NCI-H128 (cell line): ENCODE results near the gene NUP93.
"Not testable (repeated sequence)": the region's sequence is repeated elsewhere in the genome, so short reads cannot be mapped to it uniquely, and the experiment has no call there.

Experiments
- DNase-seq: peaks from one replicate; lab custom pipeline; 2025; ENCODE audit not compliant: unreplicated experiment; lab: John Stamatoyannopoulos, UW

NUP93 gene

DNA sequence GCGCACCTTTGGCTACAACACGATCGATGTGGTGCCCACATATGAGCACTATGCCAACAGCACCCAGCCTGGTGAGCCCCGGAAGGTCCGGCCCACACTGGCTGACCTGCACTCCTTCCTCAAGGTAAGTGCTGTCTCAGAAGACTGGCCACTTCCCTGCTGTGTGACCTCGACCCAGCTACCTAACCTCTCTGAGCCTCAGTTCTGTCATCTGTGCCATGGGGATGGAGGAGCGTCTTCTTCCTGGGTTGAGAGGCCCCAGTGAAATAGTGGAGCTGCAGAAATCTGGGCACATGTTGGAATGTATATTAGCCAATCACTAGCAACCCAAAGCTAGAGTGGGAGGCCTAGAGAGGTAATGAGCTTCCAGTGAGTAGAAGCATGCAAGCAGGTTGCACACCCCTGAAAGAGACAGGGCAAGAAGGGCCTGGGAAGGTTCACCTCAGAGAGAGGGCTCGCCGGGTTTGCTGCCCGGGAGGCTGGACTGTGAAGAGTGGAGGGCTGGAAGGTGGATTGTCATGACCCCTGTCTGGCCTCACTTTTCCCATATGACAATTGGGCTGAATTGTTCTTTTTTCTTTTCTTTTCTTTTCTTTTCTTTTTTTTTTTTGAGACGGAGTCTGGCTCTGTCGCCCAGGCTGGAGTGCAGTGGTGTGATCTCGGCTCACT, 135.6 kb downstream of the NUP93 start:
- DNase-seq = no peak

DNA sequence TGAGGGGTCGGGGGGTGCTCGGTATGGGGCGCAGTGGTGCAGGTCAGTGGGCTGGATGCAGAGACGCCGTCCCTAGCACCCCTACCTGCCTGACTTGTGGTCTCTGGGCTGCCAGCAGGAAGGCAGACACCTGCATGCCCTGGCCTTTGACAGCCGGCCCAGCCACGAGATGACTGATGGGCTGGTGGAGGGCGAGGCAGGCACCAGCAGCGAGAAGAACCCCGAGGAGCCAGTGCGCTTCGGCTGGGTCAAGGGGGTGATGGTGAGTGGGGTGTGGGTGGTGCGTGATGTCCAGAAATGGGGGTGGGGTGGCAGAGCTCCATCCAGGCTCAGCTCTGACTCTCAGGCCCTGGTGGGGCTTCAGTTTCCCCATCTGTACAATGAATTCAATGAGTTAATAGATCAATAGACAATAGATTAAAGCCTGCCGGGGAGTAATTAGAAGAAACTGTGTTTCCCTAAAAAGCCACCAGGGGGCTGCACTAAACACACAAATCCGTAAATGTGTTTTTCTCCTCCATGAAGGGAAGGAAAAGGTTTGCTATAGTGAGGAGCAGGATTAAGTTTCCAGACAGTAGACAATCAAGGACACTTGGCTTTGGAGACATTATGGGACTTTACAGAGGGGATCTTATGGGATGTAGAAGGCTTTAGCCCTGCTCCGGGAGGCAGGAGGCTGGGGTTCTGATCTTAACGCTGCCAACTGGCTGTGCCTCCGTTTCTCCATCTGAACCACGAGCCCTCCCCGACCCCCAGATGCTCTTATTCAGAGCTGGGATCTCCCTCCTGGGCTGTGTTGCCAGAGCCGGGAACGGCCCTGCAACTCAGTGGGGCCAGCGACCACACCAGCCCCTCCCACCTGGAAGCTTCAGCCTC, 137.3 kb downstream of the NUP93 start:
- DNase-seq = peak; percentile 5

DNA sequence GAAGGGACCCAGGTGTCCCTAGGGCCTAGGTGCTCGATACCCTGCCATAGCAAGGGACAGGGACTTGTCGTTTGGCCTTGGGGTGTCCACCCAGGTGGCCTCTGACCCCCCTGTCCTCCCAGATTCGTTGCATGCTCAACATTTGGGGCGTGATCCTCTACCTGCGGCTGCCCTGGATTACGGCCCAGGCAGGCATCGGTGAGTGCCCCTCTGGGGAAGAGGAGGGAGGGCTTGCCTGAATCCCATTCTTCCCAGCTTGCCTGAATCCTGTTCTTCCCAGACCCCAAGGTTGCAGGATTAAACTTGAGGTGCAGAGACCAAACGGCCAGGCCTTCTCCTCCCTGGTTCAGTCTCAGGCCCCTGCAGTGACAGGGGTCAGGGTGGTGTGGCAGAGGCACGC, 138.2 kb downstream of the NUP93 start:
- DNase-seq = no peak

GRCh38 chr16:56868766-56869165, 138.8 kb downstream of the NUP93 start:
- not testable (repeated sequence) for DNase-seq

DNA sequence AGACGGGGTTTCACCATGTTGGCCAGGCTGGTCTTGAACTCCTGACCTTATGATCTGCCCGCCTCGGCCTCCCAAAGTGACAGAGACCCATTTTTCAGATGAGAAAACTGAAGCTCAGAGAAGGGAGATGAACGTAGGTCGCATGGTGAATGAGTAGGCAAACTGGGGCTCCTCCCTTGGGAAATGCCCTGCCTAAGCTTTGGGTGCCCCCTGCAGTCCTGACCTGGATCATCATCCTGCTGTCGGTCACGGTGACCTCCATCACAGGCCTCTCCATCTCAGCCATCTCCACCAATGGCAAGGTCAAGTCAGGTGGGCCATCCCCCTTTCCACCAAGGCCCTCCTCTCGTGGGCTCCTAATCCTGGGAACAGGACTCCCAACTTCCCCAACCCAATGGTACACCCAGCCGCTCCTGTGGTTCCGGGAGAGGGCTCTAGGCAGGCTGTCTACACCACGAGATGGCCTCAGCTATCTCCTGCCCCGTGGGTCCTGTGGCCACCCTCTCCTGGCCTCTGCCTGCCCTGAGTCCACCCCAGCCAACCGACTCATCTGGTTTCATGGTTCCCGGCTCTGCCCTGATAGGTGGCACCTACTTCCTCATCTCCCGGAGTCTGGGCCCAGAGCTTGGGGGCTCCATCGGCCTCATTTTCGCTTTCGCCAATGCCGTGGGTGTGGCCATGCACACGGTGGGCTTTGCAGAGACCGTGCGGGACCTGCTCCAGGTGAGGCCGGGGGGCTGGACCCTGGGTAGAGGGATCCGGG, 139.8 kb downstream of the NUP93 start:
- no peak for DNase-seq

- DNase-seq = no peak
Observed at GRCh38 chr16:56870276-56870888, 140.5 kb downstream of the NUP93 start.

- DNase-seq = no peak
Observed at GRCh38 chr16:56871172-56871593, 141.3 kb downstream of the NUP93 start.

- no peak for DNase-seq
Observed at GRCh38 chr16:56872863-56873391, 143.0 kb downstream of the NUP93 start.

- no peak for DNase-seq
Observed at GRCh38 chr16:56874800-56875199, 144.9 kb downstream of the NUP93 start.

- no peak for DNase-seq
Observed at GRCh38 chr16:56876048-56876447, 146.1 kb downstream of the NUP93 start.

DNA sequence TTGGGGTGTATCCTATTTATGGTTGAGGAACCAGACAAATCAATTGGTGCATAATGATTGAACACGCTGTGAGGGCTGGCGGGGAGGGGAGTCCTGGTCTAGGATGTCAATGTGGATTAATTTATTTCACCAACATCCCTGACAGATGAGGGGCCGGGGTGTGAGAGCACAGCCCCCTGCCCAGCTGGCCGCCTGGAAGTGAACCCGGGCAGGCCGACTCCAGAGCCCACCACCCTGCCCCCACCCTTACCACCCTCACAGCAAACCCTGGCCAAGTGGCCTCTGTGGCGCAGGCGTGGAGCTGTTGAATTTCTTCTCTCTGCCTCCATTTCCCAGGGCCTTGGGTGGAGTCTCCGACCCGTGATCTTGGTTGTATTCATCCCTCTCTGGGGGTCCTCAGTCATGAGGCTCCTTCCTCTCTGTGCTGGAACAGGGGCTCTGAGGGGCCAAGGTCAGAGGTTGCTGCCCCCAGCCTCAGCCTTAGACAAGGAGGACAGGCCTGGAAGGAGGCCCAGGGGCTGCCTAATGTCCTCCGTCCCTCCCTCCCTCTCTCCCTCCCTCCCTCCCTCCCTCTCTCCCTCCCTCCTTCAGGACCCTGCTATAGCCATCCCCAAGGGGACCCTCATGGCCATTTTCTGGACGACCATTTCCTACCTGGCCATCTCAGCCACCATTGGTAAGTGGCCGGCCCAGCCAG, 147.7 kb downstream of the NUP93 start:
- no peak for DNase-seq

DNA sequence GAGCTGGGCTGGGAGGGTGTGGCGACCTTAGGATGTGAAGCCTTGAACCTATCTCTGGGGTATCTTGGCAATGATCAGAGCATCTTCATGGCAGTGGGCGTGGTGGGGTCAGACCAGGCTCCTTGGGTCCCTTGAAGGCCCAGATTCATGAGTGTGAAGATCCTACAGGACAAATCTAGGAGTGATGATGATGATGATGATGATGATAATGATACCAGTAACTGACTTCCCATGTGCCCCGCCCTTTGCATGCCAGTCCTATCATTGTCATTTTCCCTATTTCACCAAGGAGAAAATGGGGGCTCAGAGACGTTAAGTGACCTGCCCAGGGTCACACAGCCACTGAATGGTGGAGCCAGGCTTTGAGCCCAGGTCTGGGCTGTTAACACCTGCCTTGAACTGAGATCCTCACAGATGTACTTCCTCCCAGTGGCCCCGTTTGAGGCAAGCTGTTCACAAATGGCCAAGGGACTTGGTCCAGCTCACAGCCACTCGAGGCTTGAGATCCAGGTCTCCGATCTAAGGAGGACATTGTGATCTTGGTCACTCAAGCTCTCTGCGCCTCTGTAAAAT, 148.4 kb downstream of the NUP93 start:
- no peak for DNase-seq

- DNase-seq = no peak
Observed at GRCh38 chr16:56879276-56879675, 149.3 kb downstream of the NUP93 start.

GRCh38 chr16:56880176-56880575, 150.2 kb downstream of the NUP93 start:
- no peak for DNase-seq

GRCh38 chr16:56880685-56881084, 150.8 kb downstream of the NUP93 start:
- DNase-seq = no peak

DNA sequence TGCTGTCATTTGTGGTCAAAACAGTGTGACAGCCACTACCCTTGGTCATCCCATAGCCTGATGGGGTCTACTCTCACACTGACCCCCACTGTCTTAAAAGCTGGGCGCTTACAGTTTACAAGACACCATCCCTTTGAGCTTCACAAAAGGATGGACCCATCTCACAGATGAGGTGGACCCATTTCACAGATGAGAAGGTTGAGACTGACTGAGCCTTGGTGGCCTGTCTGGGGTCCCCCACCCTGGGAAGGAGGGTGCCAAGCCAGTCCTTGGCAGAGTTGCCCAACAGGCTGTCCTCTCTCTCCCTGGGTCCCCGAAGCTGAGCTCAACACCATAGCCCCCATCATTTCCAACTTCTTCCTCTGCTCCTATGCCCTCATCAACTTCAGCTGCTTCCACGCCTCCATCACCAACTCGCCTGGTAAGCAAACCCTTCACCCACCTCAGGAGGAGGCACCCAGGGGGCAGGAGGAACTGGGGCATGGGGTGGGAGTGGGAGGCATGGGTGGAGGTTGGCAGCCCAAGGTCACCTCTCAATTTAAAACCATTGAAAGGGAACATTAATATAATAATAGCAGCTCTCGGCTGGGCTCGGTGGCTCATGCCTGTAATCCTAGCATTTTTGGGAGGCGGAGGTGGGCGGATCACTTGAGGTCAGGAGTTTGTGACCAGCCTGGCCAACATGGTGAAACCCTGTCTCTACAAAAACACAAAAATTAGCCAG, 152.3 kb downstream of the NUP93 start:
- DNase-seq = no peak

DNA sequence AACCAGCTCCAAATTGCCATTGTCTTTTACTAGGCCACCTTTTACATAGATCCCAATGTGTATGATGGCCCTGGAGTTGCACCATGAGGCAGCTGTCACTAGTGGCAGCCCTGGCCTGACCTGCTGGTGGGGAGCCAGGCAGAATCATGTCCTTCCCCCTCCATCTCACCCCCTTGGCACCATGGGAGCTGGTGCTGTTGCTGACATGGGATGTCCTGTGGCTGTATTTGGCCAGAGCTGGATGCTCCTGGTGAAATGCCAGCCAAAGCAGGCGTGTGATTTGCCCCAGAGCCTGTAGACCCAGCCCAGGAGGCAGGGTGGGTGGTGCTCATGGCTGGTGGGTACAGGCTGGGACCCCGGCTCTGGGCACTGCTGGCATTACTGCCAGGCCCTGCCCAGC, 153.7 kb downstream of the NUP93 start:
- no peak for DNase-seq

- DNase-seq = no peak
Observed at GRCh38 chr16:56884026-56884582, 154.2 kb downstream of the NUP93 start.

DNA sequence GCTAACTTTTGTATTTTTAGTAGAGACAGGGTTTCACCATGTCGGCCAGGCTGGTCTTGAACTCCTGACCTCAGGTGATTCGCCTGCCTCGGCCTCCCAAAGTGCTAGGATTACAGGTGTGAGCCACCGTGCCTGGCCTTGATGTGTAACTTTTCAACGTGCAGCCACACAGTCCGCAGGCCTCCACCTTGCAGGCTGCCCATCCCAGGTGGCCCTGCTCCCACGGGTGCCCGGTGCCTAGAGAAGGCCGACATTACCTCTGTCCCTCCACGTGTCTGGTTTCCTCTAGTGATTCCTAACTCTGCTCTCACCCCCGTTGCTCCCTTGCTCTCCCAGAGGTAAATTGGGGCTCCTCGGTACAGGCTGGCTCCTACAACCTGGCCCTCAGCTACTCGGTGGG, 155.0 kb downstream of the NUP93 start:
- not testable (repeated sequence) for DNase-seq
